Panc1 (cell line): ENCODE results near the gene CELF2.

ENCODE experiments used
- CTCF ChIP-seq: fragments of 450-650 bp; IDR thresholded peaks from 2 replicates; pipeline ENCODE4 v1.5.1; 2017; ENCODE audit warnings: mild to moderate bottlenecking
- POLR2AphosphoS5 ChIP-seq: IDR thresholded peaks from 2 replicates; pipeline ENCODE4 v1.6.1; 2012; ENCODE audit warnings: mild to moderate bottlenecking, low read depth, low read length, moderate library complexity

DNA sequence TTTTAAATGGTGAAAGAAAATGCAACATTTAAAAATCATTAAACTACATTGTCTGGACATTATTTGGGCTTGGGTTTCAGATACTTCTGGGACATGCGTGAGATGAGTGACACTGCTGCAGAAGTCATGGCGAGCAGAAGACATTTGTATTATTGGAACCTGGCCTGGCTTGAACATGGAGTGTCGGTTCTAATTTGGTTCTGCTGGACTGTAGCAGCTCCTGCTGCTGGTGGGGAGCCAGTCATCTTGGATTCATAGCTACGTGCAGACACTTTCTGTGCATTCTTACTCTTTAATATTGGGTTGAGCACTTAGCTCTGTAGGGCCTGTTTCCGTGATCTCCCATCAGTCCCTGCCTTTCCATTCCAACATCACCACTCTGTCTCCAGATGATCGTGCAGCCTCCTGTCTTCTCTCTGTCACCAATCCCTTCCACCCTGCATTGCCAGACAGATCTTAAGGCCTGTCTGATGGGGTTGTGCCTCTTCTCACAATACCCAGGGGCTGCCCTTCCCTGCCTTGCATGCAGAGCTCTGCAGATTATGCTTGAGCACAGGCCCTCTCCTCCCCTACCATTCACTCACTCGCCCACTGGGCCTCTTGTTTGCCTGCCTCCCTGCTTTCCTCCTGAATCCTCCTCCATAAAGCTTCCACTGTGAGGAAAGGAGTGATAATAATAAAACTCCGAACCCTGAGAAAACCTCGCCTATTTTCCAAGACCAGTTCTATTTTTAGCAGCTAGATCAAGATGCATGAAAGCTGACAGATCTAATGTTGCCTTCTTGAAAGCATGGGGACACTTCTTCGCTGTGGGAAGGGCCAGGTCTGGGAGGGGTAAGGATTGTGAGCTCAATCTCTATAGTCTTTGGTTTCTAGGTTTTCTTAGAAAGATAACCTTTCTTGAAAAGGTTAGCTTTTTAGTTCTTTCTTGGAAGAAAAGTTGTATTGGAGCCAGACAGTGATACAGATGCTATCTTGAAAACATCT is 32.9 kb downstream of the CELF2 start:
- no peak for TF ChIP-seq CTCF
- TF ChIP-seq POLR2AphosphoS5, result no peak
